SW 1271 (cell line): Measurements from ENCODE around the gene DENND6B.
"Not testable (repeated sequence)": the region's sequence is repeated elsewhere in the genome, so short reads cannot be mapped to it uniquely, and the experiment has no call there.

Source experiments
- DNase-seq, 2 experiments: peaks; one replicate each; lab custom pipeline; 2025; lab: John Stamatoyannopoulos, UW

The DENND6B gene

DNA sequence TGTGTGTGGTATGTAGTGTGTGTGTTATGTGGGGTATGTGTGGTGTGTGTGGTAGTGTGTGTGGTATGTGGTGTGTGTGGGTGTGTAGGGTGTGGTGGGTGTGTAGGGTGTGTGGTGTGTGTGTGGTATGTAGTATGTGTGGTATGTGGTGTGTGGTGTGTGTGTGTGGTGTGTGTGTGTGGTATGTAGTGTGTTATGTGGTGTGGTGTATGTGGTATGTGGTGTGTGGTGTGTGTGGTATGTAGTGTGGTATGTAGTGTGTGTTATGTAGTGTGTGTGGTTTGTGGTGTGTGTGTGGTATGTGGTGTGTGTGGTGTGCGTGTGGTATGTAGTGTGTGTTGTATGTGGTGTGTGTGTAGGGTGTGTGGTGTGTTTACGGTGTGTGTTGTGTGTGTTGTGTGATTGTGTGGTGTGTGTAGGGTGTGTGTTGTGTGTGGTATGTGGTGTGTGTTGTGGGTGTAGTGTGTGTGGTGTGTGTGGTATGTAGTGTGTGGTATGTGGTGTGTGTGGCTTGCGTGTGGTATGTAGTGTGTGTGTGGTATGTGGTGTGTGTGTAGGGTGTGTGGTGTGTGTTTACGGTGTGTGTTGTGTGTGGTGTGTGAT is 12.1 kb upstream of the DENND6B start:
- DNase-seq, result no peak

DNA sequence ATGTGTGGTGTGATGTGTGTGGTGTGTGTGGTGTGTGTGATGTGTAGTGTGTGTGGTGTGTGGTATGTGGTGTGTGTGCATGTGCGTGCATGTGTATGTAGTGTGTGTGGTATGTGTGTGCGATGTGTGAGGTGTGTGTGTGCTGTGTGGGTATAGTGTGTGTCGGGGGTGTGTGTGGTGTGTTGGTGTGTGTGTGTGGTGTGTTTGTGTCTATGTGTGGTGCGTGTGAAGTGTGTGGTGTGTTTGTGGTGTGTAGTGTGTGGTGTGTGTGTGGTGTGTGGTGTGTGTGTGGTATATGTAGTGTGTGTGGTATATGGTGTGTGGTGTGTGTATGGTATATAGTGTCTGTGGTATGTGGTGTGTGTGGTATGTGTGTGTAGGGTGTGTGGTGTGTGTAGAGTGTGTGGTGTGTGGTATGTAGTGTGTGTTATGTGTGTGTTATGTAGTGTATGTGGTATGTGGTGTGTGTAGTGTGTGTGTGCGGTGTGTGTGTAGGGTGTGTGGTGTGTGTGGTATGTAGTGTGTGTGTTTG is 11.3 kb upstream of the DENND6B start:
- no peak for DNase-seq

DNA sequence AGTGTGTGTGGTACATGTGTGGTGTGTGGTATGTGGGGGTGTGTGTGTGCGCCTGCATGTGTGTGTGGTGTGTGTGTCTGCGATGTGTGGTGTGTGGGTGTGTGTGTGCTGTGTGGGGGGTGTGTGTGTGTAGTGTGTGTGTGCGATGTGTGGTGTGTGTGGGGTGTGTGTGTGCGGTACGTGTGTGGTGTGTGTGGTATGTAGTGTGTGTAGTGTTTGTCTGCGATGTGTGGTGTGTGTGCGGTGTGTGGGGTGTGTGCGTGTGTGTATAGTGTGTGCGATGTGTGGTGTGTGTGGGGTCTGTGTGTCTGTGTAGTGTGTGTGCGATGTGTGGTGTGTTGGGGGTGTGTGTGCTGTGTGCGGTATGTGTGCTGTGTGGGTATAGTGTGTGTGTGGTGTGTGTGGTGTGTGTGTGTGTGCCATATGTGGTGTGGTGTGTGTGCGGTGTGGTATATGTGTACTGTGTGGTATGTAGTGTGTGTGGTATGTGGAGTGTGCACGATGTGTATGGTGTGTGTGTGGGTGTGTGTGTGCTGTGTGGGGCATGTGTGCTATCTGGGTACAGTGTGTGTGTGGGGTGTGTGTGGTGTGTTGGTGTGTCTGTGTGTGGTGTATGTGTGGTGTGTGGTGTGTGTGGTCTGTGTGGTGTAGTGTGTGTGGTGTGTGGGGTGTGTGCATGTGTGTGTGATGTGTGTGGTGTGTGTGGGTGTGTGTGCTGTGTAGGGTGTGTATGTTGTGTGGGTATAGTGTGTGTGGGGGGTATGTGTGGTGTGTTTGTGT is 10.6 kb upstream of the DENND6B start:
- DNase-seq, result no peak

- DNase-seq, result not testable (repeated sequence)
Measured at GRCh38 chr22:50334433-50334832, 7.6 kb upstream of the DENND6B start.

DNA sequence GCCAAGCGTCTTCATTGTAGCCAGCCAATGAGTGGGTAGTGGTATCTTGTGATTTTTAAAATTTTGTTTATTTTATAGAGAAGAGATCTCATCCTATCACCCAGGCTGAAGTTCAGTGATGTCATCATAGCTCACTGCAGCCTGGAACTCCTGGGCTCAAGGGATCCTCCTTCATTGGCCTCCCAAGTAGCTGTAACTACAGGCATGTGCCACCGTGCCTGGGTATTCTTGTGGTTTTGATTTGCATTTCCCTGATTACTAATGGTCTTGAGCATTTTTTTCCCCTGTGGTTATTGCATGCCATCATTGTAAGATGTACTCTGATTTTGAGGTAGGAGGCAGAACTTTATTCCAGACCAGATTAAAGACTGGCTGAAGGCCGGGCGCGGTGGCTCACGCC is 2.4 kb upstream of the DENND6B start:
- no peak for DNase-seq

DNA sequence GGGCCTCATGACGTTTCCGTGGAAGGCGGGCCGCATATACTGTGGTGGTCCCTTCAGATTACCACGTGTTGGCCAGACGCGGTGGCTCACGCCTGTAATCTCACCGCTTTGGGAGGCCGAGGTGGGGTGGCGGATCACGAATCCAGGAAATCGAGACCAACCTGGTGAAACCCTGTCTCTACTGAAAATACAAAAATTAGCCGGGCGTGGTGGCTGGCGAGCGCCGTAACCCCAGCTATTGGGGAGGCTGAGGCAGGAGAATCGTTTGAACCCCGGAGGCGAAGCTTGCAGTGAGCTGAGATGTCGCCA is 853 bp upstream of the DENND6B start:
- no peak for DNase-seq

- DNase-seq, result no peak
Measured at GRCh38 chr22:50326225-50326955, 422 bp downstream of the DENND6B start.

DNA sequence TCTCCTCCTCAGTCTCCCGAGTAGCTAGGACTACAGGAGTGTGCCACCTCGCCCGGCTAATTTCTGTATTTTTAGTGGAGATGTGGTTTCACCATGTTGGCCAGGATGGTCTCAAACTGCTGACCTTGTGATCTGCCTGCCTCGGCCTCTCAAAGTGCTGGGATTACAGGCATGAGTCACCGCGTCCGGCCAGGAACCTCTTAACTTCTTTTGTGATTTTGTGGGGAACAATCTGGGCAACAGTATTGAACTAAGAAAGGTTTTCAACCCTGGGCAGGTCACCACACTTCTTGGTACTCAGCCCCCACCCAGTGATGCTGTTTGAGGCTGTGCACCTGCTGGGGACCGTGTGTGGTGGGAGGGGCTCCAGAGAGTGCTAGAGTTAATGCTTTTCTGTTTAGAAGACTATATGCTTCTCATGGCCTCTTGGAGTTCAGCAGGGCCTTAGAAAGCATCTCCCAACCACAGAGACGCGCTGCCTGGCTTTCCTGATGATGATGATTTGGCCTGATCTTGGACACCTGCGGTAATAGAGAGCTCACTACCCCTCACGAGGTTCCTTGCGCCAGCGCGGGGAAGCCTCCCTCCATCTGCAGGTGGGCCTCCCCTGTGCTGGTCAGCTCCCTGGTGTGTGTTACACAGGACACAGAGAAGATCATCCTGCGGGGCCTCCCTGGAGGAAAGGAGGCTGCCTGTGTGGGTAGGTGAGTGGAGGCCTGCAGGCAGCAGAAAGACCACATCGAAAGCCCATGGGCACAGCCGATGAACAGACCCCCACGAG is 1.2 kb downstream of the DENND6B start:
- no peak for DNase-seq

DNA sequence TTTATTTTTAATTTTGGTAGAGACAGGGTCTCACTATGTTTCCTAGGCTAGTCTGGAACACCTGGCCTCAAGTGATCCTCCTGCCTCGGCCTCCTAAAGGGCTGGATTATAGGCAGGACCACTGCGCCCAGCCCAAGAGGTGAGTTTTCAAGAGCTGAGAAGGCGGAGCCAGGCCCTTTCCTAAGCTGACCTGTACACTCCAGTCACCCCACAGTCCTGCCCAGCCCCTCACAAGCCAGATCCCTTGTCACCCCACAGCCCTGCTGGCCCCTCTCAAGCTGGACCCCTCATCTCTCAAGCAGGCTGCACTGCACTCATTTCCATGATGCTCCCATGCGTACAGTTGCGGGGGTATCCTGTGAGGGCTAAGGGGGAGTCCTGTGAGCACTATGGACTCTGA is 2.9 kb downstream of the DENND6B start:
- no peak for DNase-seq

GRCh38 chr22:50322382-50323104 is 4.3 kb downstream of the DENND6B start:
- not testable (repeated sequence) for DNase-seq

- DNase-seq, result no peak
Measured at GRCh38 chr22:50320671-50321325, 6.0 kb downstream of the DENND6B start.

- no peak for DNase-seq
Measured at GRCh38 chr22:50320116-50320515, 6.7 kb downstream of the DENND6B start.

DNA sequence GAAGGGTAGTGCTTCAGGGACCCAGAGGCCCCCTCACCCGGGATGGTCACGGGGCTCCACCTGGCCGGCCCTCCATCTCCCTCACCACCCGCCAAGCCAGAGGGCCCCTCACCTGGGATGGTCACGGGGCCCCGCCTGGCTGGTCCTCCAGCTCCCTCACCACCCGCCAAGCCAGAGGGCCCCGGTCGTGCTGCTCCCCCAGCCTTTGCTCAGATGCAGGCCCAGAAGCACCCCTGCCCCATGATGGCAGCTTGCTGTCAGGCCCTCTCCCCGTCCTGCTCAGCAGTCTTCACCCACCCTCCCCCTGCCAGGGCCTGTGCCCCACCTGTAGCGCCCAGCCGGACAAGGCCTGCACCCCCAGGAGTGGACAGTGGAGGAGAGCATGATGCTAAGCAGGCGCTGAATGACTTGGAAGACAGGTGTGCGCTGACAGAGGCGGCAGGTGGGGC is 7.3 kb downstream of the DENND6B start:
- DNase-seq, result no peak

DNA sequence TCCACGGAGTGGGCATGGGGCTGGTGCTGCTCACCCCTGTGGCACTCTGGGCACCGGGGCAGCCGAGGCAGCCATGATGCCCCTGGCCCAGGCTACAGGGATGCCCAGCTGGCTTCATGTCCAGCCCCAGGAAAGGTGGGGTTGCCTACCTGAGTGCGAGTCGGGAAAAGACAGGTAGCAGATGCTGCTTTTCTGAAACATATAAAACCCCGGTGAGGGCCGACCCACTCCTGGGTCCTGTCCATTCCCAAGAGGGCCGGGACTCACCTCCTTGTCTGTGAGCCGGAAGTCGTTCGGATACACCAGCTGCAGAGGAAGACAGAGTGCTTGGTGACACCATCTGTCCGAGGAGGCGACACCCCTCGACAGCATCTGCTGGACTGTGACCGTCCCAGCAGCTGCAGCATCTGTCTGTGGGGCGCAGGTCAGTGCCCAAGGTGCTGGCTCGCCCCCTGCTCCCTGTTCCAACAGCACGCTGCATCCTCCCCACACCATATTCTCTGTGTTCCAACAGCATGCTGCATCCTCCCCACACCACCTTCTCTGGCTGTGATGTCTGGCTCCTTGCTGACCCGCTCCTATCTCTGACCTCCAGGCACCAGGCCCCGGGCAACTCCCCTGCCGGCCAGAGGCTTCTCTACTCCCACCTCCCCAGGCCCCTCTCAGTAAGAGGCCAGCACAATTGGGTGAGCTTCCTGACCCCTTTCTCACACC is 8.0 kb downstream of the DENND6B start:
- no peak for DNase-seq

DNA sequence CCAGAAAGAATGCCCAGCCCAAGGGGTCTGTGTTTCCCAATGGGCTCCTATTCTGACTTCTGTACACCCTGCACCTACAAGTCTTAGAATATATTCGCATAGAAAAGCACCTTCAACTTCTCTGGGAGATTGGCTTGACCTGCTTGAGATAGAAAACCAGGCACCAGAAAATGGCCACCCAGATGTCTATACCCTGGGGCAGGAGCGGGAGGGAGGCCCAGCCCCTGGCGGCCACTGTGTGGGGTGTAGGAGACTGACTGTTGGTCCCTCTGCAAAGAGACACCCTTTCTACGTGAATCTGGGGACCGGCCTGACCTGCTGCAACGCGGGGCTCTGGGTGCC is 8.5 kb downstream of the DENND6B start:
- no peak for DNase-seq

DNA sequence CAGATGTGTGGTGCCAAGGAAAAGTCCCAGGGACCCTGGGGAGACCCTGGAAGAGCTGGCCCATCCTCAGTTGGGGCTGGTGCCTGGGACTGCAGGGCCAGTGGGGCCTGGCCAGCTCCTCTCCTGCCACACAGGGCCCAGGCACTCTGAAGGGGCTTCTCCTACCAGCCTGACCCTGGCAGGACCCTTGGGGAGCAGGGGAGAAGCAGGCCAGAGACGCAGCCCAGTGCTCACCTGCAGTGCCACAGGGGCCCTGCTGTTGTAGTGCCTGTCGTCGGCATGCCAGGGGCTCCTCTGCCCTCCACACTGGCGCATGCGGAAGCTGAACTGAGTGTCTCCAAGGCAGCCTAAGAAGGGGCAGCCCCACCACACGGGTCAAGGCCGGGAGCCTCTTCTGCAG is 9.1 kb downstream of the DENND6B start:
- no peak for DNase-seq

DNA sequence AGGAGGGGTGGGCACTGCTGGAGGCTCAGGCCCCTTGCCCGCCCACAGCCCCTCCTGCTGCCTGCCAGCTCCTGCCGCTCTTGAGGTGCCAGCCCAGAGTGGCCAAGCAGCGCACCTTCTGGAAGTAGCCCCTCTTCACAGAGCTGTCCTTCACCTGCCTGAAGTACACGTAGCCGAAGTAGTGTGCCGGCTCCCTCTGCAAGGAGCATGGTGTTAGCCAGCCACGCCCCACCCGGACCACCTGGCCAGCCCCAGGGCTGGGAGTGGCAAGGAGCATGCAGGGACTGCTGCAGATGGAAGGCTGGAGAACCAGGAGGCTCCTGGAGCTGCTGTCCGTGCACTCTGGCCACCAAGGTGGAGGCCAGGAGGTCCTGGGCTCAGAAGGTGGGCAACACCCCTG is 9.6 kb downstream of the DENND6B start:
- DNase-seq, result no peak

DNA sequence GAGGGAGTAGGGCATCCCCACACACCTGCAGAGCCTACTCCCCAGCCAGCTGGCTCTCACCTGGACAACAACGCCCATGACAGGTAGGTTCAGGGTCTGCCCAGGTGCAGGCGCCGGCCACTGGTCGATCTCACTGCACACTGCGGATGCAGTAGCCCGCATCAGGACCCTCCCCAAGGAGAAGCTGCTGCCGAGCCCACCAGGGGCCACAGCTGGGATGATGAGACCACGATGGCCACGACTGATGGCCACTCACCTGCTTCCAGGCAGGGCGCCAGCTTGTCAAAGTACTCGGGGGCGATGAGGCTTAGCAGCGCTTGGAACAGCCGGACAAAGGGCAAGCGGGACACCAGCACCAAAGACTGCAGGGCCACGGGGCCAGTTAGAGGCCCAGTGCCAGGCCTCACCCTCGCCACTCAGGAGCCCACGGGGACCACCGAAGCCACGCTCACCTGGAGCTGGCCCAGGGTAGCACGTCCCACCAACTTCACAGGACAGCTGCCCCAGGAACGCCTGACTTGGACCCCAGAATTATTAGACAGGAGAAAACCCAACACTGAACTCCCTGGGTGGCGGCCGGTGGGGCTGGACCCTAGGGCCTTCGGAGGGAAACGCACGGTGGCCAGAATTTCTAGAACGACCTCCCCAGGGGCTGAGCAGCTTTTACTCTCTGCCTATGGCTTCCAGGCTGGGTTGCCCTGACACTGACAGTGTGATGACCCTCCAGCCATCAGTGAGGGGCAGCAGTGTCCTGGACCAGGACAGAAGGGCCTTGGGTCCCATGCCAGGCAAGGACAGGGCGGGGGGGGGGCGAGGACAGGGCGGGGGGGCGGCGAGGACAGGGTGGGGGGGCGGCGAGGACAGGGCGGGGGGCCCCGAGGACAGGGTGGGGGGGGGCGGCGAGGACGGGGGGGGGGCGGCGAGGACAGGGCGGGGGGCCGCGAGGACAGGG is 10.4 kb downstream of the DENND6B start:
- no peak for DNase-seq
